ENCODE data around the gene ASTL. TPM values are rescaled to one million over a fixed set of nuclear protein-coding genes. Genes with fewer than 3 reads are reported as not detected.
A peak's percentile ranks its signal among the peaks of the same experiment; 100 is the strongest.

The ASTL gene
- total RNA-seq, 1 donor from 2014 or later: not detected

GRCh38 chr2:96102596-96103186 lies 35.6 kb downstream of the ASTL start:
- DNase-seq (ENCODE audit: low read depth): no peak

- DNase-seq (ENCODE audit: low read depth): no peak
Observed at GRCh38 chr2:96100893-96101304, 37.4 kb downstream of the ASTL start.

GRCh38 chr2:96099861-96100798 lies 38.2 kb downstream of the ASTL start:
- no peak for DNase-seq (ENCODE audit: low read depth)

GRCh38 chr2:96098900-96099590 lies 39.3 kb downstream of the ASTL start:
- DNase-seq (ENCODE audit: low read depth): no peak

- no peak for DNase-seq (ENCODE audit: low read depth)
Observed at GRCh38 chr2:96097951-96098823, 40.1 kb downstream of the ASTL start.

GRCh38 chr2:96097441-96097840 lies 40.9 kb downstream of the ASTL start:
- DNase-seq (ENCODE audit: low read depth): no peak

GRCh38 chr2:96095116-96095636 lies 43.1 kb downstream of the ASTL start:
- no peak for DNase-seq (ENCODE audit: low read depth)

- no peak for DNase-seq (ENCODE audit: low read depth)
Observed at GRCh38 chr2:96093528-96093927, 44.8 kb downstream of the ASTL start.

GRCh38 chr2:96092951-96093350 lies 45.4 kb downstream of the ASTL start:
- DNase-seq (ENCODE audit: low read depth): no peak

GRCh38 chr2:96092573-96092877 lies 45.8 kb downstream of the ASTL start:
- DNase-seq (ENCODE audit: low read depth): no peak

- peak; percentile 55 for DNase-seq (ENCODE audit: low read depth)
Observed at GRCh38 chr2:96091711-96092572, 46.4 kb downstream of the ASTL start.

- no peak for DNase-seq (ENCODE audit: low read depth)
Observed at GRCh38 chr2:96091141-96091710, 47.1 kb downstream of the ASTL start.

GRCh38 chr2:96090196-96090926 lies 47.9 kb downstream of the ASTL start:
- DNase-seq (ENCODE audit: low read depth): no peak

GRCh38 chr2:96089356-96090195 lies 48.7 kb downstream of the ASTL start:
- no peak for DNase-seq (ENCODE audit: low read depth)

- no peak for DNase-seq (ENCODE audit: low read depth)
Observed at GRCh38 chr2:96088340-96089335, 49.7 kb downstream of the ASTL start.

GRCh38 chr2:96087130-96087529 lies 51.2 kb downstream of the ASTL start:
- no peak for DNase-seq (ENCODE audit: low read depth)

Data from myocyte (in vitro differentiated cells).